Measurements from ENCODE around the gene RNF39. TPM values are rescaled to one million over a fixed set of nuclear protein-coding genes. Genes with fewer than 3 reads are reported as not detected.
"Not testable (repeated sequence)": the region's sequence is repeated elsewhere in the genome, so short reads cannot be mapped to it uniquely, and the experiment has no call there.

Gene RNF39
- total RNA-seq, 1 donor from 2014 or later = 2.5 TPM

DNA sequence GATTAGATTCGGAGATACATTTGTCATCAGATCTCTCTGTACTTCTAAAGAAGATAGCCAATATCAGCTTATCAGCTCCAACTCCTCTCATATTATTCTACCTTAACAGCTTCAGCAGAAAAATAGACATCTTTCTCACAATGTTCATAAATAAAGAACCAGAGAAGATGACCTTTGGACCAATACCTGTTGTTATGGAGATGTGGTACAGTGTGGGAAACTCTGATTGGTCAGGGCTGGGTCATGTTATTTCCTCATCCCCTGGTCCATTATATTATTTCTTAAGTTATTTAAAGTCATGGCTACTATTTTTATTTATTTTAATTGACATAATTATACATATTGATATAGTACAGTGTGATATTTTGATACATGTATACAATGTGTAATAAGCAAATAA, 50.4 kb downstream of the RNF39 start:
- TF ChIP-seq CTCF (IDR thresholded peaks at IDR 0.05) = no peak
- H3K9me3 ChIP-seq = no peaks in the 10 kb centered on the region
- DNase-seq (no peak), ATAC-seq (no peak)
- no peaks in the 10 kb centered on the region for H3K4me1 ChIP-seq
- H3K27me3 ChIP-seq (ENCODE audit: low read depth) = no peaks in the 10 kb centered on the region
- H3K27ac ChIP-seq = no peak overlapping the region
- intact Hi-C loops (cut with DNase I) = no loop called here
- H3K4me3 ChIP-seq = no peak overlapping the region
- H3K36me3 ChIP-seq = no peaks in the 10 kb centered on the region

- H3K4me3 ChIP-seq; H3K4me1 ChIP-seq; H3K27ac ChIP-seq; ATAC-seq; DNase-seq; intact Hi-C loops (cut with DNase I); H3K9me3 ChIP-seq; H3K36me3 ChIP-seq; H3K27me3 ChIP-seq (ENCODE audit: low read depth): not testable (repeated sequence)
Observed at GRCh38 chr6:30022712-30023111, 52.9 kb downstream of the RNF39 start.

DNA sequence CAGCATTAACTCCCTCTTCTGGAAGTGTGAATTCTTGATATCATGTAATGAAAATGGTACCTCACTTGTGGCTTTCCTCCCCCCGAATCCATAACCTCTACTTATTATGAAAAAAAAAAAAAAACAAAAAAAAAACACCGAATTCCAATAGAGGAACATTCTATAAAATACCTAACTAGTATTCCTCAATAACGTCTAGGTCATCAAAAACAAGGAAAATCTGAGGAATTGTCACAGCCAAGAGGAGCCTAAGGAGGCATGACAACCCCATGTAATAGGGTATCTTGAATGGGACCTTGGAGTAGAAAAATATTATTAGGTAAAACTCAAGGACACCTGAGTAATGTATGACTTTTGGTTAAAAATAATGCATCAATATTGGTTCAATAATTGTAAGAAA, 53.4 kb downstream of the RNF39 start:
- DNase-seq = no peak
- TF ChIP-seq CTCF (IDR thresholded peaks at IDR 0.05) = no peak
- Histone ChIP-seq H3K4me1 (no peaks in the 10 kb centered on the region), H3K27me3 (ENCODE audit: low read depth) (no peaks in the 10 kb centered on the region), H3K4me3 (no peak overlapping the region), H3K9me3 (no peaks in the 10 kb centered on the region), H3K27ac (no peak overlapping the region), H3K36me3 (no peaks in the 10 kb centered on the region)
- intact Hi-C loops (cut with DNase I) = no loop called here
- ATAC-seq = no peak

DNA sequence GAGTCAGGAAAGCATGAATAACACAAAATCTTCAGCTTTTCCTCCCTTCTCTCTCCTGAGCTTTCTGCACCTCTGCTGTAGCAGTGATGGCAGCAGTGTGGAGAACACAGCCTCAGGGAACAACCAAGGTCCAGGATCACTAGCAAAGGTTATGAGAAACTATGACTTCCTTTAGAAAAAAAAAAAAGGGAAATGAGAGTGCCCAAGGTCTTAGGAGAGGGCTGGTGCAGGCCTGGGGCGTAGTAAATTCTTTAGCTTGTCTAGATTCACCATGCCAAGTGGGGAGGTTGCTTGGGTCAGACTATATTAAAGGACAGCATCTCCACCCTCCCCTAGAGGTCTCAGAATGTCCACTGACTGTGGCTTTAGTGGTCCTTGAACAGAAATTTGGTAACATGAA, 54.9 kb downstream of the RNF39 start:
- no peak for TF ChIP-seq CTCF (IDR thresholded peaks at IDR 0.05)
- H3K27me3 ChIP-seq (ENCODE audit: low read depth) = no peaks in the 10 kb centered on the region
- H3K4me1 ChIP-seq = no peaks in the 10 kb centered on the region
- ATAC-seq = no peak
- H3K9me3 ChIP-seq = no peaks in the 10 kb centered on the region
- DNase-seq = no peak
- no peak overlapping the region for H3K4me3 ChIP-seq
- H3K27ac ChIP-seq = no peak overlapping the region
- intact Hi-C loops (cut with DNase I) = no loop called here
- H3K36me3 ChIP-seq = no peaks in the 10 kb centered on the region

Other genes starting within 250 kb of the RNF39 start
- 1.8 TPM for gene HLA-G, start 247.9 kb downstream of the RNF39 start, total RNA-seq
- gene HLA-A, start 133.2 kb downstream of the RNF39 start, total RNA-seq = 1,064 TPM
- gene POLR1H, start 14.5 kb downstream of the RNF39 start, total RNA-seq = 22.4 TPM
- 65.7 TPM for gene PPP1R11, start 8.6 kb downstream of the RNF39 start, total RNA-seq
- 0.62 TPM for gene TRIM31, start 37.3 kb upstream of the RNF39 start, total RNA-seq
- not detected for gene TRIM40, start 60.4 kb upstream of the RNF39 start, total RNA-seq
- not detected for gene TRIM10, start 85.4 kb upstream of the RNF39 start, total RNA-seq
- gene TRIM15, start 87.8 kb upstream of the RNF39 start, total RNA-seq = not detected
- 46.0 TPM for gene TRIM26, start 137.6 kb upstream of the RNF39 start, total RNA-seq